GM18508 (cell line): ENCODE data around the gene FOXS1.

Source experiments
- ATAC-seq: cut with Tn5 transposase; IDR thresholded peaks from one replicate; pipeline ENCODE4 v1.9.1; 2021; ENCODE audit warnings: moderate number of reproducible peaks; ENCODE audit not compliant: insufficient read depth, unreplicated experiment

Gene FOXS1

DNA sequence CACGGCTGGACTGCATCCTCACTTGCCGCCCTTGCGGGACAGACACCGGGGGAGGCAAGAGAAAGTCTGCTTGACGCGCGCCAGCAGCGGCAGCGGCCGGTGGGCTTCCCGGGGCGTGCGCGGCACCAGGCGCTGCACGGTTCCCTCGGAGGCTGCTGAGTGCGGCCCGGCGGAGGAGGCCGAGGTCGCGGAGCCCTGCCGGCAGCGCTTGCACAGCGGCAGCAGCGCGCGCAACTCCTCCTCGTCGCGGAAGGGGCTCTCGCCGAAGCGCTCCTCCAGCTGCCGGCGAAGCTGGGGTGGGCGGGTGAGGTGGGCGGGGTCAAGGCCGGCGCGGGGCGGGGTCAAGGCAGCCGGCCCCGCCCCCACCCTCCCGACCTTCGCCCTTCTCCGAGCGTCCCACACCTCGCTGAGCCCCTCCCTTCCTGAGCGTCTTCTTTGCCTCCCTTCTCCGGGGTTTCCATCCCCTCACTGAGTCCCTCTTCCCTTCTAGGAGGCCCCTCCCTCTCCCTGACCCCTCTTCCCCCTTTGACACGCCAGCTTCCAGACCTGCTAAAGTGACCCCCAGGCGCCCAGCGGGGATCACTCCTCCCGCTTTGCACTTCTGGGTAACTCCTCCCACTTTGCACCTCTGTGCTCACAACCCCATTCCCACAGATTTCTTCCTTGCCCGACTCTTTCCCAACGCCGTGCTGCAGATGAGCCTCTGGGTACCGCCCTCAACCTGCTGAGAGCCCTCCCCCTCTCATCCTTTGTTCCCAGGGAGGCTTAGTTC is 16.2 kb upstream of the FOXS1 start:
- ATAC-seq = no peak

DNA sequence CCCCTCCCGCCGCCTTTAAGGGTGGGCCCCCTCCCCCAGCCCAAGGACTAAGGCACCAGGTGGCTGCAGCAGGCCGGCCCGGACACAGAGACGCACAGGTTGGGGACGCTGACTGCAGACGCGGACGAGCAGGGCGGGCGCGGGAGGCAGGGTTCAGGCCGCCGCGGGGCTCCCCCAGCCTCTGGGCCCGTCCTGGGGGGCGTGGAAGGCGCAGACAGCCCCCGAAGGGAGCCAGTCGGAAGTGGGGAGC is 15.7 kb upstream of the FOXS1 start:
- ATAC-seq = no peak

DNA sequence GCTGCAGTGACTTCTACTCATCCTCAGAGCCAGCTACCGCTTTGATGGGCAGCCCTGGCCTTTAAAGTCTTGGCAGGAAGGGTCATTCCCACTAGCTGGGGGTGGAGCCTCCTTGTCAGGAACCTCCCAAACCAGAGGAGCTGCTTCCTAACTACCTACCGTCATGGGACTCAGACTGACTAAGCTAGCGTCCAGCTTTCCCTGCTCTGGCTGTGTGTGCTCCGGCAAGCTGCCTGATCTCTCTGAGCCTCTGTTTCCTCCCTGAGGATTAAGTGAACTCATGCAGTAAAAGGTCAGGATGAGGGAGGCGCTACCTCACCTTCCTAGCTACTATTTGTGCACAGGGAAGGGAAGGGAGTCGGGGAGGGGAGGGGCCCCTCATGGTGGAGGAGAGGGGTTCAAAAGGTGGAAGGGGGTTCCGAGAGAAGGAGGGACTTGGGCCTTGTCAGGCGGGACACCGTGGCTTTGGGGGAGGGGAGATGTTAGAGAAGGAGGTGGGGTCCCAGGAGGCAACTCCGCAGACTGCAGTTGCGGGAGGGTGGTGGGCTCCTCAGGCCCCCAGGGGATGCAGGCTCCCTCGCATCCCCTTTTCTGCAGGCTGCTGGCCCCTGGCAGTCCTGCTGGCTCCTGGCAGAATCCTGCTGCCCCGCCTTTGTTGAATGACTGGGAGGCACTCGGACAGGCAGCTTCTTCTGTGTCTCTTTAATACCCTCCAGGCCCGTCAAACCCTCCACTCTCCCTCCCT is 15.2 kb upstream of the FOXS1 start:
- ATAC-seq = no peak

DNA sequence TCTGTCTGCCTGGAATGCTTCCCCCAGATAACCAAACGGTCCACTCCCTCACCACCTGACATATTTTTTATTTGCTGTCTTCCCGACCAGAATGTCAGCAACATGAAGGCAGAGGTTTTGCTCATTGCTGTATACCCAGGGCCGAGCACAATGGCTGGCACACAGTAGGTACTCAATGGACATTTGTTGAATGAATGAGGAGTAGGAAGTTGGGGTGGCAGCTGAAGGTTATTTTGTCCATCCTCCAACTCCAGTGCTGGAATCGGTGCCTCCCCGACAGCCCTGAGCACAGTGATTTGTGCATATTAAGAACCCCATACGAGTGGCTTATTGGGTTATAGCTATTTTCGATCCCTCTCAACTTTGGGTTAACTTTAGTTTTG is 14.6 kb upstream of the FOXS1 start:
- ATAC-seq = no peak

DNA sequence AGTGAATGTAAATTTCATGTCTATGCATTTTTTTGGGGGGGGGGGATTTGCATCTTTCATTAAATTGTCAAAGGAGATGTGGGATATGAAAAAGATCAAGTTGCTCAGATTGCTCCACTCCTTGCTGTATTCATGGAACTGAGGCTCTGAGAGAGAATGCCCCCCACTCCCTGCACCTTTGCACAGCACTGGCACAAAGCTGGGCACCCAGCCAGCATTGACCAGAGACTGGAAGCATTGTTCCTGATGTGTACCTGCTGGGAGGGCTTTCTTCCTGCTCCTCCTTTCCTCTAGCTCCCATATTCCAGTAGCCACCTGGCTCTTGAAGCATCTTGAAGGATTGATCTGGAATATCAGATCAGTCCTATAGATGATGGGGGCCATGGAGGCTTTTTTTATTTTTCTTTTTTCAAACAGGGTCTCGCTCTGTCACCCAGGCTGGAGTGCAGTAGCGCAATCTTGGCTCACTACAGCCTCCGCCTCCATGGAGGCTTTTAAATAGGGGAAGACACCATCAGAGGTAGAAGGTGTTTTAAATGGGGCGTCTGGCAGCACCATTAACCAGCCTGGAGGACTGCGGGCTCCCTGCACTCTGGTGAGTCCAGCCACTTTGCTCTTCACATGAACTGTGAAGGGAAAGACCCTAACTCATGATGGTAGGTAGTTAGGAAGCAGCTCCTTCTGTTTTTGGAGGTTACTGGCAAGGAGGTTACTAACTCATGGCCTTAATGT is 14.0 kb upstream of the FOXS1 start:
- no peak for ATAC-seq

DNA sequence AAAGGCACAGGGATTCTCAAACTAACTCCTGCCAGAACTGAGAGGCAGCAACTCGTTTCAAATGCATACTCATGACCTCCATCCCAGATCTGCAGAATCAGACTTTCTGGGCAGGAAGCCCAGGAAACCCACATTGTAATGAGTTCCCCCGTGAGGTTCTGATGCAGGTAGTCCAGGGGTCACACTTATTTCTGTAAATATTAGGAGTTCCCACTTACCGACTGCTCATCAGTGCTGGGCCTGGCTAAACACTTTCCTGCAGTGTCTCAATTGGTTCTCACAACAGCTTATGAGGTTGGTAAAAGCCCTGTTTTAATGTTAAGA is 13.3 kb upstream of the FOXS1 start:
- ATAC-seq = no peak

DNA sequence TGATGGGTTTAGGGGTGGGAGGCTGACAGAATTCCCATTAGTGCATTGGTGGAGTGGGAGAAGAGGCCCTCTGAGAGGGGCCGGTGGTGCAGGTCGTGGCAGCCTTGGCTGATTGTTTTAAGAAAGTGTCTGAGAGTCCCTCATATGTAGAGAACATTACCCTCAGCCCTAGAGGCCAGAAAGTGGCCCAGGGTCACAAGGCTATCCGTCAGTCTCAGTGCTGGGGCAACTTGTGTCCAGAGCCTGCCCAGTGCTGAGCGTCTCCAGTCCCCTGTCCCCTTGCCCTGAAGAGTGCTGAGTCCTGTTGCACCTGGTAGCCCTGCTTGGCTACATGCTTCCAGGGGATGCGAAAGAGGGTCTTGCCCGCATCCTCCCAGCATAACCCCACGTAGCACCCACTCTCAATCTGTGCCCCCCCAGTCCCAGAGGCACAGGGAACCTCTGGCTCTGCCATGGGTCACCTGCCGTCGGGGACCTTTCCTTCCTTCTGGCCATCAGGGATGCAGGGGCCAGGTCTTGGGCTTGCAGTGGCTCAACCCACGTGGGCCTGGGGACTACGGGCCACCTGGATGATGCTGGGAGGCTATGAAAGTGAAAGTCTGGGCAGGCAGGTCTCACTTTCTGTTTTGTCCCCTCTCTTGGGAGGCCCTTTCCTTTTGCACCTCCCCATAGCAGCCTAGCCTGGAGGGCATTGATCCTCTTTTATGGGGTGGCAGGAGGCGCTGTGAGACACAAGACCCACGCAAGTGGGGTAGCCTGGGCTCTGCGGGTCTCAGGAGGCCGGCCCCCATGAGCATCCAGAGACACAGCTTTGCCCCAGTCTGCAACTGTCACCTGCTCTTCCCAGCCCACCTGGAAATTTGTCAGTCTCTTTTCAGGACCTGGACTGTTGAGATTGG is 12.7 kb upstream of the FOXS1 start:
- ATAC-seq = no peak

DNA sequence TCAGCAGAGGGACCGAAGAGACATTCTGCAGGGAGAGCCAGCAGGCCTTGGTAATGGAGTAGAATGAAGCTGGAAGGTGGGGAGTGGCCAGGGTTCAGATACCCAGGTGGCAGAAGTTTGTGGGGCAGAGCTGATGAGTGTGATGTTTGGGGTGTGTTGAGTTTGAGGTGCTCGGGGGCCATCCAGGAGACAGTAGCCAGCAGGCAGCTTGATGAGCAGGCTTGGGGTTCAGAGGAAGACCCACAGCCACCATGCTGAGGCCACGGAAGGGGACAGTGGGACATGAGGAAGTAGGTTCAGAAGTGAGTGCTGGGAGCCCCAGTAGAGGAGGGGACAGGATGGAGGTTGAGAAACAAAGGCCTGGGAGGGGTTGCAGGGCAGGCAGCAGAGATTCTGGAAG is 11.1 kb upstream of the FOXS1 start:
- ATAC-seq = no peak

DNA sequence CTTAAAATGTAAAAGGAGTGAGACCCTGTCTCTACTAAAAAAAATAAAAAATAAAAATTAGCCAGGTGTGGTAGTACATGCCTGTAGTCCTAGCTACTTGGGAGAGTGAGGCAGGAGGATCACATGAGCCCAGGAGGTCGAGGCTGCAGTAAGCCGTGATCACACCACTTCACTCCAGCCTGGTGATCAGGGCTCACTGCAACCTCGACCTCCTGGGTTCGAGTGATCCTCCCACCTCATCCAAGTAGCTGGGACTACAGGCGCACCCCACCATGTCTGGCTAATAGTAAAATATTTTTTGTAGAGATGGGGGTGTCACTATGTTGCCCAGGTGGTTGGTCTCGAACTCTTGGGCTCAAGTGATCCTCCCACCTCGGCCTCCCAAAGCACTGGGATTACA is 8.1 kb upstream of the FOXS1 start:
- no peak for ATAC-seq

DNA sequence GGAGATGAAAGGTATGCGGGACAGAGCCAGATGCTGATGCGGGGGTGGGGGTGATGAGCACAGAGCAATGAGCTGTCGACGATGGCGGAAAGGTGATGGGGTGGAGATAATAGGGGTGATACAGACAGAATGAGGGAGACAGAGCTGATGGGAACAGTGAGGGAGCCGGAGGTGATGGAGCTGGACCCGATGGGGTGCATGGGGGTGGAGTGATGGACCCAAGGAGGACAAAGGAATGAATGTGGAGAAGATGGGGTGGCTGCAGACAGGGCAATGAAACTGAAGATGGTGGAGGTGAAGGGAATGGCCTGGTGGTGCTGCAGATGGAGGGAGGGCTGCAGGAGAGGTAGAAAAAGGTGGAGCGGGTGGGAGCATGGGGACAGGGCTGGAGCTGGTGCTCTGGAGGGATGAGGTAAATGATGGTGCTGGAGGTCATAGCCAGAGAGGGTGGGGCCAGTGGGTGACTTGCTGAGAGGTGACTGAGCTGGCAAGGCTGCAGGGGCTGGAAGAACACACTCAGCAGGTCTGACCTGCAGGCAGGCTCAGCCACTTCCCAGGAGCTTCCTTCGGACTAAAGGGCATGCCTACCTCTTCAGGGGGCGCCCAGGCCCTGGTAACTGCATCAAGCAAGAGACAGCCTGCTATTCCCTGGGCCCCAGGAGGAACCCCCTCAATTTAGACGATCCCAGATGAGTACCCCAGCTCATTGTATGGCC is 6.0 kb upstream of the FOXS1 start:
- ATAC-seq = no peak

DNA sequence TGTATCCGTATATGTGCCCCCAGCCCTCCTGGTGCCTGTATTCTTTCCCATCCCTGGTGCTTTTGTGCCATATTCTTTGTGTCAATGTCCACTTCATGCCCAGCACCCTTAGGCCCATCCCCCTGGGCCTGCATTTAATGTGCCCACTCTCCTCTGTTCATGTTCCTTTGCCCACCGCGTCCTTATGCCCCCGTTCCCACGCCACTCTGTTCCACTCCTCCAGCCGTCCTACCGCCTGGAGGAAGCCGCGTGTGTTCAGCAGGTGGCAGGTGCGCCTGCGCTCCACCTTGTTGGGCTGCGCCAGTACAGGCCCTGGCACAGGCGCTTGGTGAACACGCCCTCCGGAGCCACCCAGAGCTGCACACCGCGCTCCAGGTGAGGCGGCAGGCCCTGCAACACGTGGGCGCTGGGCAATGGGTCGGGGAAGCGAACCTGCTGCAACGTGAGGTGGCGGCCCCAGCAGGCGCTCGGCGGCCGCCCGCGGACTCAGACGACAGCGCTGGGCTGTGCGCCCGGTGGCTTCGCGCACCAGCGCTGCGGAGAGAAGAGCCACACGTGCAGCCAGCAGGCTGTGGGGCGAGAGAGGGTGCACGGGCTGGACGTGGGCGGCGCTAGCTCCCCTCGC is 4.0 kb upstream of the FOXS1 start:
- no peak for ATAC-seq

DNA sequence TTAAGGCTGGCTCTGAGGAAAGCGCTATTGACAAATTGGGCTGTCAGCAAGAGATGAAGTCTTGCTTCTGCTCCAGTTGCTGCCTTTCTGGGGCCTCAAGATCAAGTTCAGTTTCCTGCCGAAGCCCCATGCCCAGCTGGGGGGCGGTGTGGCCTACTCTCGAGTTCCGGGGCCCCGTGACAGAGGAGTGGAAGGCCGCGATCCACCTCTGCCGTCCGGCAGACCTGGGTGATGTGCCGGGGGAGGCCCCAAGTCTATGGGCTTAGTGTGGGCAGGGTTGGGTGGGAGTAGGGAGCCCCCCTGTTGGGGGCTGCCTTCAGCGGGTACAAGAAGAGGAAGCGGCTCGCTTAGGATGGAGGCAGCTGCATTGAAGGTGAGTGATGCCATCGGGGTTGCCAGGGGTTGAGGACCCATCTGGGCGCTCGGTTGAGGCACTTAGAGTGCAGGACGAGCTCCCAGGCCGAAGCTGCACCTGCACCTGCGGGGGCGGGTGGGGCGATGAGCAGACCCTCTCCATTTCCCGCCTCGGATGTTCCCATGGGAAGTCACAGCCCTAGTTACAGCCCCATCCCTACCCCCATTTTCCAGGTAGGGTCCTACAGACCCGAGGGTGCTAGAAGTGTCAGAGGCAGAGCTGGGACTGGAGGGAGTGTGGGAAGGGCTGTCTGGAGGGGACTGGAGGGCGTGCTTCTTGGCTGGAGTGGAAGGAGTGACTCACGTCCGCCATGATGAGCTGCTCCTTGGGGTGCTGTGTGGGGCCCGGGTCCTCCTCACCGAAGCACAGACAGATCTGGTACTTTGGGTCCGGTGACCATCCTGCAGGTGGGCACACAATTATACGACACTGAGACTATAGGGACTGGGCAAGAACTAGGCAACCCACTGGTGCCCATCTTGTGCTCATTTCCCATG is 2.9 kb upstream of the FOXS1 start:
- no peak for ATAC-seq

DNA sequence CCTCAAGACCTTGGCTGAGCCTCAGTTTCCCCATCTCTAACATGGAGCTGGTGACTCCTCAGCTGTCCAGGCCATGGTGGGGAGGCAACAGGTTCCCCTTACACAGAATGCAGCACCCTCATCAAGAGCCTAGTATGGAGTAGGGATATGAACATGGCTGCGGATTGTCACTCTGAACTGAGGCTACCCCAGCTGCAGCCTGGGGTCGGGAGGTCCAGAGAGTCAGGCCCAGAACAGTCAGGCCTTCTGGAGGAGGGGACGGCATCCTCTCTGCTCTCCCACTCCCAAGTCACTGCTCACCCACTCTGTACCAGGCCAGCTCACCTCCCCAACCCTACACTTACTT is 1.4 kb upstream of the FOXS1 start:
- ATAC-seq = no peak

DNA sequence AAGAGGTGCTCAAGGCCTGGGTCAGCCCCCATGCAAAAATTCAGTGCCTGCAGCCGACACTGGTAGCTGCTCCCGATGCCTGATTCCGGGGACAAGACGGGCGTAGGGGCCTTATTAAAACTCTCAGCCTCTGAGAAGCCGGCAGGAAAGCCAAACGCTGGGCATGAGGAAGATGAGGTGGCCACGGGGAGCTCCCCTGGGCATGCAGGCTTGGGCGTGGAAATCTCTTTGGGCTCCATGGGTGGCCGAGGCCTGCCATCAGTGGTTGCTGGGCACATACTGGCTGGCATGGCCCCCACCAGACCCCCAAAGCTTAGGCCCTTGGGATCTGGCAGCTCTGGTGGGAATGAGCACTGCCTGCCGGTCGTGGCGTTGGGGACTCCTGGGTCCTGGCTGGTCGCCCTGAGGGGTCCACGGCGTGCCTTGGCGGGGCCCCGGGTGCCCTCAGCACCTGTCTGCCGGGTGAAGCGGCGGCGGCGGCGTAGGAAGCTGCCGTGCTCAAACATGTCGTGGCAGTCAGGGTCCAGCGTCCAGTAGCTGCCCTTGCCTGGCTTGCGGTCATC is 586 bp downstream of the FOXS1 start:
- ATAC-seq = no peak

DNA sequence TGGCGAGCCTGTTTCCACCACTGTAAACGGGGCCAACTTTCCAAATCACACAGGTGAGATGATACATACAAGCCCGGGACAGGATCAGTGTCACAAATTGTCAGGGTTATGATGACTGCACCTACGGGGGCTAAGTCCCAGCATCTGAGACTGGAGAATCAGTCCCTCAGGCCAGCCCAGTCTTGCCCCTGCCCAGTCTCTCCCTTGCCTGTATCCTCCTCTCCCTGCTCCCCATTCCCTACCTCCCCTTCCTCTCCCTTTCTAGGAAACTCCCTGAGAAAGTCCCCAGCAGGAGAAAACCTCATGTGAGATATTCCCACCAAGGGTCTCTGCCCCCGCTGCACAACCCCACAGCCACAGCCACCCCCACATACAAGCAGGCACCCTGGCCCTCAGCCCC is 1.5 kb downstream of the FOXS1 start:
- no peak for ATAC-seq

DNA sequence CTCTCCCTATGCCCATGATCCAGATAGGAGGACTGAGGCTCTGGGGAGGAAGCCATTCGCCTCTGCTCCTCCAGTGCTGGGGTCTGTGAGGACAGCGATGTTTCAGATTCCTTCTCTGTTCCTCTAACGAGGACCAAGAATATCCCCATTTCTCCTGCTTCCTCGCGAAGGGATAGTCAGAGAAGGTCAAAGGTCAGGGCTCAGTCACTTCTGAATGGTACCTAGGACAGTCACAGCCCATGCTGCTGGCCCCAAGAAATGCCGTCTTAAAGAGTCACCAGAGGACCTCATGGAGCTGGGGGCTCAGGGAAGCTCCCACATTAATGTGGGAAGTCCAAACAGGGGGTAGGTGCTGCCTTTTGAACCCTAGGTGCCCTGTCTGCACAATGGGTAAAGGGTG is 2.1 kb downstream of the FOXS1 start:
- no peak for ATAC-seq

DNA sequence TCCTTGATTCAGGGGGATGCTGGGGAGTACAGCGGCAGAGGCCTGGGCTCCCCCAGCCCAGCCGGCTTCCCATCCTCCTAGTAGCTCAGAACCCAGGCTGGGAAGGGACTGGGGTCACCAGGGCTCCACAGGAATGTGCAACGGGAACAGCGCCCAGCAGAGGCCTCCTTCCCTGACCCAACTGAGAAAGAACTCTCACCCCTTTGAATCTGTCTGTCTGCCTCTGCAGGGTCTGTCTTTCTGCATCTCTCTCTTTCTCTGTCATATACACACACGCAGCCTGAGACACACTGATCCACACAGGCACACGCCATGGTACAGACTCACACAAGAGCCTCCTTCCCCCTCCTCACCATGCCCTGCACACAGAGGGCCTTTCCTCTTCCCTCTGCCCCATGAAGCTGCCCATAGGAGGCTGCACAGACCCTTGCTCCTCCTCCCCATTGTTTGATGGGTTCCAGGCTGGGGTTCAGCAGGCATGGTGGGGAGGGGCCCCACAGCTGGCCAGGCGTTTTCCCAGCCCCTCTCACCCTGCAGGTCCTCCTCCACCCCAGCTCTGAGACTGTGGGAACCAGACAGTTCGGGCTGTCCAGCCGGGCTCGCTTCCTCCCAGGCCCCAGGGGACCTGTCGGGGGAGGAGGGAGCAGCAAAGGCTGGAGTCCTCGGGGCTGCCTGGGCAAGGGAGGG is 2.8 kb downstream of the FOXS1 start:
- no peak for ATAC-seq

DNA sequence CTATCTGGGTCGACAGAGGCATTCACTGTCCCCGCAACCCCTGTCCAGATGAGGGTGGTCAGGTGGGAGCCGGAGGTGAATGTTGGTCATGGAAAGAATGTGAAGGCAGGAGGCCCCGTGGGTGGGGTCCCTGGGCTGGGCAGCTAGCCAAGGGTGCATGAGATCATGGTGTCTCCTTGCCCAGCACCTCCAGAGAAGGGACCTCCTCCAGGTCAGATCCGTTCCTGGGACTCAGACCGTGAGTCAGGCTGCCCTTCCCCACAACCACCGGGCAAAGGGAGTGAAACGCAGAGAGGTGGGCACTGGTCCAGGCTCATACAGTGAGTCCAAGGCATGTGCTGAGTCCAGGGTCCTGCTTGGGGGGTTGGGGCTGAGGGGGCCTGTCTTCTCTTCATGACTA is 3.5 kb downstream of the FOXS1 start:
- ATAC-seq = no peak
